GM06990 (cell line): ENCODE data around the gene HNRNPK.
"Not testable (repeated sequence)": the region's sequence is repeated elsewhere in the genome, so short reads cannot be mapped to it uniquely, and the experiment has no call there.

Source experiments
- DNase-seq: peaks from one replicate; pipeline ENCODE4 v3.0.0-alpha.2; 2011; ENCODE audit not compliant: insufficient read length; ENCODE audit errors: extremely low read depth
- H3K27me3 ChIP-seq: replicated peaks from 2 replicates; pipeline ENCODE4 v1.6.0; 2011; ENCODE audit warnings: low read length; ENCODE audit not compliant: control insufficient read depth, insufficient read depth
- H3K36me3 ChIP-seq: 2 replicates; pipeline ENCODE4 v1.5.1; 2011; ENCODE audit warnings: low read length; ENCODE audit not compliant: control insufficient read depth, insufficient read depth
- H3K4me3 ChIP-seq: replicated peaks from 2 replicates; pipeline ENCODE4 v1.5.1; 2011; ENCODE audit warnings: low read depth, mild to moderate bottlenecking, control low read depth, low read length
- CTCF ChIP-seq: IDR thresholded peaks from 2 replicates; pipeline ENCODE4 v1.5.1; 2011; ENCODE audit warnings: low read length, control low read depth, mild to moderate bottlenecking, inconsistent platforms; ENCODE audit not compliant: insufficient read depth, poor library complexity, severe bottlenecking

The HNRNPK gene

GRCh38 chr9:83956436-83957247 lies 23.4 kb downstream of the HNRNPK start:
- no peak for TF ChIP-seq CTCF
- no peaks in the 10 kb centered on the region for H3K27me3 ChIP-seq
- no peaks in the 10 kb centered on the region for H3K36me3 ChIP-seq
- peak overlapping the region; percentile 70 for H3K4me3 ChIP-seq
- peak; percentile 79 for DNase-seq

- peak; percentile 70 for DNase-seq
- TF ChIP-seq CTCF, result no peak
- no peaks in the 10 kb centered on the region for H3K36me3 ChIP-seq
- H3K4me3 ChIP-seq, result peak overlapping the region; percentile 70
- no peaks in the 10 kb centered on the region for H3K27me3 ChIP-seq
Observed at GRCh38 chr9:83956086-83956435, 24.0 kb downstream of the HNRNPK start.

GRCh38 chr9:83948096-83948495 lies 31.9 kb downstream of the HNRNPK start:
- DNase-seq, H3K27me3 ChIP-seq, H3K36me3 ChIP-seq, H3K4me3 ChIP-seq: not testable (repeated sequence)

- no peak overlapping the region for H3K4me3 ChIP-seq
- H3K27me3 ChIP-seq, result no peaks in the 10 kb centered on the region
- no peaks in the 10 kb centered on the region for H3K36me3 ChIP-seq
- no peak for TF ChIP-seq CTCF
- DNase-seq, result no peak
Observed at GRCh38 chr9:83940590-83941303, 39.3 kb downstream of the HNRNPK start.

GRCh38 chr9:83937861-83938455 lies 42.1 kb downstream of the HNRNPK start:
- H3K36me3 ChIP-seq, result no peaks in the 10 kb centered on the region
- no peak for DNase-seq
- no peak overlapping the region for H3K4me3 ChIP-seq
- peak; percentile 55 for TF ChIP-seq CTCF
- H3K27me3 ChIP-seq, result no peaks in the 10 kb centered on the region

- DNase-seq, result no peak
- Histone ChIP-seq H3K27me3 (no peaks in the 10 kb centered on the region), H3K36me3 (no peaks in the 10 kb centered on the region), H3K4me3 (no peak overlapping the region)
- TF ChIP-seq CTCF, result no peak
Observed at GRCh38 chr9:83936523-83936922, 43.5 kb downstream of the HNRNPK start.
